ENCODE measurements around the gene SLC25A46.
"Not testable (repeated sequence)": the region's sequence is repeated elsewhere in the genome, so short reads cannot be mapped to it uniquely, and the experiment has no call there.

The SLC25A46 gene

GRCh38 chr5:110752953-110753352 lies 14.1 kb downstream of the SLC25A46 start:
- in situ Hi-C loops (cut with MboI; ENCODE audit: low pct_unique_long_range_greater_than_20kb, low sequenced_read_pairs), result no loop called here
- DNase-seq, result no peak

GRCh38 chr5:110753600-110753999 lies 14.8 kb downstream of the SLC25A46 start:
- in situ Hi-C loops (cut with MboI; ENCODE audit: low pct_unique_long_range_greater_than_20kb, low sequenced_read_pairs), result no loop called here
- no peak for DNase-seq

GRCh38 chr5:110754181-110754580 lies 15.4 kb downstream of the SLC25A46 start:
- no peak for DNase-seq
- in situ Hi-C loops (cut with MboI; ENCODE audit: low pct_unique_long_range_greater_than_20kb, low sequenced_read_pairs), result no loop called here

- DNase-seq, result peak; percentile 73
- in situ Hi-C loops (cut with MboI; ENCODE audit: low pct_unique_long_range_greater_than_20kb, low sequenced_read_pairs), result no loop called here
These were observed 18.4 kb downstream of the SLC25A46 start for GRCh38 chr5:110757118-110757729.

GRCh38 chr5:110760158-110760557 lies 21.4 kb downstream of the SLC25A46 start:
- in situ Hi-C loops (cut with MboI; ENCODE audit: low pct_unique_long_range_greater_than_20kb, low sequenced_read_pairs), result no loop called here
- DNase-seq, result no peak

GRCh38 chr5:110768138-110768860 lies 29.5 kb downstream of the SLC25A46 start:
- no peak for DNase-seq
- in situ Hi-C loops (cut with MboI; ENCODE audit: low pct_unique_long_range_greater_than_20kb, low sequenced_read_pairs), result no loop called here

GRCh38 chr5:110769000-110769681 lies 30.3 kb downstream of the SLC25A46 start:
- DNase-seq, result no peak
- in situ Hi-C loops (cut with MboI; ENCODE audit: low pct_unique_long_range_greater_than_20kb, low sequenced_read_pairs), result no loop called here

- DNase-seq, result no peak
- in situ Hi-C loops (cut with MboI; ENCODE audit: low pct_unique_long_range_greater_than_20kb, low sequenced_read_pairs), result no loop called here
These were observed 31.5 kb downstream of the SLC25A46 start for GRCh38 chr5:110770286-110770685.

GRCh38 chr5:110784901-110785300 lies 46.1 kb downstream of the SLC25A46 start:
- in situ Hi-C loops (cut with MboI; ENCODE audit: low pct_unique_long_range_greater_than_20kb, low sequenced_read_pairs), result no loop called here
- no peak for DNase-seq

GRCh38 chr5:110785356-110785755 lies 46.5 kb downstream of the SLC25A46 start:
- no peak for DNase-seq
- in situ Hi-C loops (cut with MboI; ENCODE audit: low pct_unique_long_range_greater_than_20kb, low sequenced_read_pairs), result no loop called here

GRCh38 chr5:110788006-110788405 lies 49.2 kb downstream of the SLC25A46 start:
- DNase-seq; in situ Hi-C loops (cut with MboI; ENCODE audit: low pct_unique_long_range_greater_than_20kb, low sequenced_read_pairs): not testable (repeated sequence)

- in situ Hi-C loops (cut with MboI; ENCODE audit: low pct_unique_long_range_greater_than_20kb, low sequenced_read_pairs), result no loop called here
- no peak for DNase-seq
These were observed 51.9 kb downstream of the SLC25A46 start for GRCh38 chr5:110790673-110791072.

GRCh38 chr5:110802998-110803397 lies 64.2 kb downstream of the SLC25A46 start:
- peak; percentile 8 for DNase-seq
- in situ Hi-C loops (cut with MboI; ENCODE audit: low pct_unique_long_range_greater_than_20kb, low sequenced_read_pairs), result no loop called here

- no peak for DNase-seq
- in situ Hi-C loops (cut with MboI; ENCODE audit: low pct_unique_long_range_greater_than_20kb, low sequenced_read_pairs), result no loop called here
These were observed 64.9 kb downstream of the SLC25A46 start for GRCh38 chr5:110803467-110804326.

- DNase-seq, result no peak
- in situ Hi-C loops (cut with MboI; ENCODE audit: low pct_unique_long_range_greater_than_20kb, low sequenced_read_pairs), result no loop called here
These were observed 68.4 kb downstream of the SLC25A46 start for GRCh38 chr5:110807169-110807568.

GRCh38 chr5:110809006-110809405 lies 70.2 kb downstream of the SLC25A46 start:
- DNase-seq, result no peak
- in situ Hi-C loops (cut with MboI; ENCODE audit: low pct_unique_long_range_greater_than_20kb, low sequenced_read_pairs), result no loop called here

Data from KBM-7 (cell line).